ENCODE results near the gene PDSS2. TPM values are rescaled to one million over a fixed set of nuclear protein-coding genes. Genes with fewer than 3 reads are reported as not detected.

Gene PDSS2
- total RNA-seq, 1 experiment from 2014 or later: 17.7 TPM

DNA sequence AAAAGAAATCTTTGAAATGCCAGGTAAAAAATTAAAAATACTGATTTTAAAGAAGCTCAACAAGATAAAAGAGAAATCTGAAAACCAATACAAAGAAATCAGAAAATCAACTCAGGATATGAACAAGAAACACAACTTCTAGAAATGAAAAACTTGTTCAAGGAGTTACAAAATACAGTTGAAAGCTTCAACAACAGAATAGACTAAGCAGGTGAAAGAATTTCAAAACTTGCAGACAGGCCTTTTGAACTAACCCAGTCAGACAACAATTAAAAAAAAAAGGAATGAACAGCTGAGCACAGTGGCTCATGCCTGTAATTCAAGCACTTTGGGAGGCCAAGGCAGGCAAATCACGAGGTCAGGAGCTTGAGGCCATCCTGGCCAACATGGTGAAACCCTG lies 57.8 kb downstream of the PDSS2 start:
- H3K27ac ChIP-seq (ENCODE audit: low read length): no peak overlapping the region
- ChIA-PET CTCF (no interaction called here), POLR2A (interaction anchor here (0.6 kb wide), 1 partner anchor 17 kb away, joined by 4 read pairs; no protein-coding TSS in a partner anchor)
- H3K9me3 ChIP-seq (ENCODE audit: control insufficient read depth, insufficient read depth, low read depth, low read length): no peaks in the 10 kb centered on the region; the same call in 1 of the 2 replicates
- no TSS peak for BruUV-seq (replicated peaks)
- intact Hi-C loops (cut with micrococcal nuclease; ENCODE audit: unreplicated experiment): no loop called here
- H3K4me1 ChIP-seq (ENCODE audit: control insufficient read depth, insufficient read depth, low read length): no peaks in the 10 kb centered on the region
- in situ Hi-C loops (cut with HindIII; ENCODE audit: low pct_unique_long_range_greater_than_20kb, low sequenced_read_pairs): no loop called here
- H3K36me3 ChIP-seq (ENCODE audit: control insufficient read depth, insufficient read depth, low read length): no peaks in the 10 kb centered on the region
- no peaks in the 10 kb centered on the region for H3K27me3 ChIP-seq (ENCODE audit: control insufficient read depth, insufficient read depth, low read length)
- H3K4me3 ChIP-seq (ENCODE audit: low read depth in 2 of 2, low read length in 2 of 2): no peak overlapping the region
- TF ChIP-seq SIN3A (IDR thresholded peaks at IDR 0.05; ENCODE audit: borderline replicate concordance, insufficient read depth, low read depth, low read length) (no peak), TCF7L2 (IDR thresholded peaks at IDR 0.05; ENCODE audit: low read depth, low read length) (no peak), POLR2AphosphoS5 (IDR thresholded peaks at IDR 0.05; ENCODE audit: low read depth, low read length) (no peak)
- TF ChIP-seq, protein P1, sequence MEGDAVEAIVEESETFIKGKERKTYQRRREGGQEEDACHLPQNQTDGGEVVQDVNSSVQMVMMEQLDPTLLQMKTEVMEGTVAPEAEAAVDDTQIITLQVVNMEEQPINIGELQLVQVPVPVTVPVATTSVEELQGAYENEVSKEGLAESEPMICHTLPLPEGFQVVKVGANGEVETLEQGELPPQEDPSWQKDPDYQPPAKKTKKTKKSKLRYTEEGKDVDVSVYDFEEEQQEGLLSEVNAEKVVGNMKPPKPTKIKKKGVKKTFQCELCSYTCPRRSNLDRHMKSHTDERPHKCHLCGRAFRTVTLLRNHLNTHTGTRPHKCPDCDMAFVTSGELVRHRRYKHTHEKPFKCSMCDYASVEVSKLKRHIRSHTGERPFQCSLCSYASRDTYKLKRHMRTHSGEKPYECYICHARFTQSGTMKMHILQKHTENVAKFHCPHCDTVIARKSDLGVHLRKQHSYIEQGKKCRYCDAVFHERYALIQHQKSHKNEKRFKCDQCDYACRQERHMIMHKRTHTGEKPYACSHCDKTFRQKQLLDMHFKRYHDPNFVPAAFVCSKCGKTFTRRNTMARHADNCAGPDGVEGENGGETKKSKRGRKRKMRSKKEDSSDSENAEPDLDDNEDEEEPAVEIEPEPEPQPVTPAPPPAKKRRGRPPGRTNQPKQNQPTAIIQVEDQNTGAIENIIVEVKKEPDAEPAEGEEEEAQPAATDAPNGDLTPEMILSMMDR (IDR thresholded peaks at IDR 0.05): no peak
- TF ChIP-seq, protein P2, sequence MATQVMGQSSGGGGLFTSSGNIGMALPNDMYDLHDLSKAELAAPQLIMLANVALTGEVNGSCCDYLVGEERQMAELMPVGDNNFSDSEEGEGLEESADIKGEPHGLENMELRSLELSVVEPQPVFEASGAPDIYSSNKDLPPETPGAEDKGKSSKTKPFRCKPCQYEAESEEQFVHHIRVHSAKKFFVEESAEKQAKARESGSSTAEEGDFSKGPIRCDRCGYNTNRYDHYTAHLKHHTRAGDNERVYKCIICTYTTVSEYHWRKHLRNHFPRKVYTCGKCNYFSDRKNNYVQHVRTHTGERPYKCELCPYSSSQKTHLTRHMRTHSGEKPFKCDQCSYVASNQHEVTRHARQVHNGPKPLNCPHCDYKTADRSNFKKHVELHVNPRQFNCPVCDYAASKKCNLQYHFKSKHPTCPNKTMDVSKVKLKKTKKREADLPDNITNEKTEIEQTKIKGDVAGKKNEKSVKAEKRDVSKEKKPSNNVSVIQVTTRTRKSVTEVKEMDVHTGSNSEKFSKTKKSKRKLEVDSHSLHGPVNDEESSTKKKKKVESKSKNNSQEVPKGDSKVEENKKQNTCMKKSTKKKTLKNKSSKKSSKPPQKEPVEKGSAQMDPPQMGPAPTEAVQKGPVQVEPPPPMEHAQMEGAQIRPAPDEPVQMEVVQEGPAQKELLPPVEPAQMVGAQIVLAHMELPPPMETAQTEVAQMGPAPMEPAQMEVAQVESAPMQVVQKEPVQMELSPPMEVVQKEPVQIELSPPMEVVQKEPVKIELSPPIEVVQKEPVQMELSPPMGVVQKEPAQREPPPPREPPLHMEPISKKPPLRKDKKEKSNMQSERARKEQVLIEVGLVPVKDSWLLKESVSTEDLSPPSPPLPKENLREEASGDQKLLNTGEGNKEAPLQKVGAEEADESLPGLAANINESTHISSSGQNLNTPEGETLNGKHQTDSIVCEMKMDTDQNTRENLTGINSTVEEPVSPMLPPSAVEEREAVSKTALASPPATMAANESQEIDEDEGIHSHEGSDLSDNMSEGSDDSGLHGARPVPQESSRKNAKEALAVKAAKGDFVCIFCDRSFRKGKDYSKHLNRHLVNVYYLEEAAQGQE (IDR thresholded peaks at IDR 0.05; ENCODE audit: insufficient read depth in 1 of 2, low read depth in 2 of 2, low read length in 1 of 2): no peak
- DNase-seq (ENCODE audit: low read depth, low spot score) (no peak), ATAC-seq (no peak)

DNA sequence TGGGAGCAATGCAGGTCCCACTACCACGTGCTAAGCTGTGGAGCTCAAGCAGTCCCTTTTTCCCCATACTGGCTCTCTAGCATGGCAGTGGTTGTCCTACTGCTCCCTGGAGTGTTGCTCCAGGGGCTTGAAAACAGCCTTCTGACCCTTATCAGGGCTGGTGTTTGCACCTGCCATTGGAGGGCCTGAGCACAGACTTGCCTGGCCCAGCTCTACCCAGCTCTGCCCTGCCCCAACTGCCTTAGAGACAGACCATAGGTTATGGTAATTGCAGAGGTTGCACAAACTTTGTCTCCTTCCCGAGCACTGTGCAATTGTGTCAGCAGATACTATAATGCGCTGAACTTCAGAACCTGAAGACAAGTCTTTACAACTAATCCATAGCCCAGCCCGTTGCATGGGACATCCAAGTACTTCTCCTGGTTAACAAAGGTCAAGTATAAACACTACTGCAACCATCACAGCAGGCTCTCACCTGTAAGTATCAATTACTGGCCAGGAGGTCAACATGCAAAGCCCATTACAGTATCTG lies 58.7 kb downstream of the PDSS2 start:
- no peaks in the 10 kb centered on the region for H3K27me3 ChIP-seq (ENCODE audit: control insufficient read depth, insufficient read depth, low read length)
- H3K36me3 ChIP-seq (ENCODE audit: control insufficient read depth, insufficient read depth, low read length): no peaks in the 10 kb centered on the region
- no peak overlapping the region for H3K4me3 ChIP-seq (ENCODE audit: low read depth in 2 of 2, low read length in 2 of 2)
- no peak overlapping the region for H3K27ac ChIP-seq (ENCODE audit: low read length)
- CTCF ChIA-PET: no interaction called here
- H3K4me1 ChIP-seq (ENCODE audit: control insufficient read depth, insufficient read depth, low read length): no peaks in the 10 kb centered on the region
- BruUV-seq (replicated peaks): no TSS peak
- no peak for ATAC-seq
- TF ChIP-seq, protein P2 (IDR thresholded peaks at IDR 0.05; ENCODE audit: insufficient read depth in 1 of 2, low read depth in 2 of 2, low read length in 1 of 2): no peak
- TF ChIP-seq, protein P1 (IDR thresholded peaks at IDR 0.05): no peak
- TF ChIP-seq SIN3A (IDR thresholded peaks at IDR 0.05; ENCODE audit: borderline replicate concordance, insufficient read depth, low read depth, low read length): no peak
- TF ChIP-seq POLR2AphosphoS5 (IDR thresholded peaks at IDR 0.05; ENCODE audit: low read depth, low read length): no peak
- no peak for TF ChIP-seq TCF7L2 (IDR thresholded peaks at IDR 0.05; ENCODE audit: low read depth, low read length)
- intact Hi-C loops (cut with micrococcal nuclease; ENCODE audit: unreplicated experiment) (no loop called here), in situ Hi-C loops (cut with HindIII; ENCODE audit: low pct_unique_long_range_greater_than_20kb, low sequenced_read_pairs) (no loop called here)
- POLR2A ChIA-PET: no interaction called here
- peaks cover 5% of the 10 kb centered on the region; the same call in 1 of the 2 replicates for H3K9me3 ChIP-seq (ENCODE audit: control insufficient read depth, insufficient read depth, low read depth, low read length)
- DNase-seq (ENCODE audit: low read depth, low spot score): no peak

All from Panc1 (cell line).